Astrocyte of the spinal cord (primary cell): ENCODE results near the gene PAEP.
"Not testable (repeated sequence)": the region's sequence is repeated elsewhere in the genome, so short reads cannot be mapped to it uniquely, and the experiment has no call there.

Experiments
- DNase-seq: peaks from one replicate; pipeline ENCODE4 v3.0.0; 2011; ENCODE audit warnings: low read depth, low spot score
- H3K4me3 ChIP-seq: 2 replicates; pipeline ENCODE4 v1.5.1; 2011; ENCODE audit warnings: low read depth, mild to moderate bottlenecking, low read length, moderate library complexity
- CTCF ChIP-seq: IDR thresholded peaks from 2 replicates; pipeline ENCODE4 v1.5.1; 2012; ENCODE audit warnings: low read depth, mild to moderate bottlenecking, low read length, inconsistent platforms
- in situ Hi-C: cut with HindIII; loops from 2 replicates; pipeline ENCODE4 v1.10.0; 2017; ENCODE audit warnings: low sequenced_read_pairs

Gene PAEP

GRCh38 chr9:135526730-135527571 lies 34.6 kb upstream of the PAEP start:
- TF ChIP-seq CTCF, result no peak
- in situ Hi-C loops, result no loop called here
- no peak for DNase-seq
- no peak overlapping the region for H3K4me3 ChIP-seq

- in situ Hi-C loops, DNase-seq, H3K4me3 ChIP-seq: not testable (repeated sequence)
These were observed 32.6 kb upstream of the PAEP start for GRCh38 chr9:135528842-135529435.

- no peak overlapping the region for H3K4me3 ChIP-seq
- TF ChIP-seq CTCF, result no peak
- DNase-seq, result no peak
- in situ Hi-C loops, result no loop called here
These were observed 31.4 kb upstream of the PAEP start for GRCh38 chr9:135530146-135530545.

- in situ Hi-C loops, result no loop called here
- no peak for DNase-seq
- H3K4me3 ChIP-seq, result no peak overlapping the region
- TF ChIP-seq CTCF, result no peak
These were observed 30.5 kb upstream of the PAEP start for GRCh38 chr9:135531096-135531495.

GRCh38 chr9:135533113-135533512 lies 28.4 kb upstream of the PAEP start:
- no peak overlapping the region for H3K4me3 ChIP-seq
- in situ Hi-C loops, result no loop called here
- DNase-seq, result no peak
- no peak for TF ChIP-seq CTCF

- no peak for DNase-seq
- in situ Hi-C loops, result no loop called here
- H3K4me3 ChIP-seq, result no peak overlapping the region
- no peak for TF ChIP-seq CTCF
These were observed 27.9 kb upstream of the PAEP start for GRCh38 chr9:135533674-135534073.

- DNase-seq, result not testable (repeated sequence)
These were observed 27.3 kb upstream of the PAEP start for GRCh38 chr9:135534192-135534711.

GRCh38 chr9:135534826-135535225 lies 26.7 kb upstream of the PAEP start:
- DNase-seq, in situ Hi-C loops, H3K4me3 ChIP-seq: not testable (repeated sequence)

More at GRCh38 chr9:135534192-135534711, 27.3 kb upstream of the PAEP start:
- H3K4me3 ChIP-seq, in situ Hi-C loops: not testable (repeated sequence)

- H3K4me3 ChIP-seq, DNase-seq, in situ Hi-C loops: not testable (repeated sequence)
These were observed 25.9 kb upstream of the PAEP start for GRCh38 chr9:135535631-135536030.
